GM12878 (cell line): ENCODE results near the gene PAQR7. TPM values are rescaled to one million over a fixed set of nuclear protein-coding genes. Genes with fewer than 3 reads are reported as not detected.

Experiments
- BHLHE40 ChIP-seq, 2 experiments: fragments of 450-650 bp in 1 of 2; IDR thresholded peaks; 2 replicates each; pipeline ENCODE4 v1.6.1; 2011 to 2017; ENCODE audit warnings: low read depth in 2 of 2, borderline replicate concordance in 1 of 2, improper control_type of control experiment in 1 of 2, low read length in 1 of 2, mild to moderate bottlenecking in 1 of 2
- DPF2 ChIP-seq: fragments of 450-650 bp; IDR thresholded peaks from 2 replicates; pipeline ENCODE4 v1.6.1; 2017; ENCODE audit warnings: mild to moderate bottlenecking
- EP300 ChIP-seq, 2 experiments: fragments of 150-350 bp in 1 of 2; IDR thresholded peaks; 2 replicates each; pipeline ENCODE4 v1.6.1; 2011 to 2012; ENCODE audit warnings: low read depth in 2 of 2, low read length in 2 of 2, borderline replicate concordance in 1 of 2, improper control_type of control experiment in 1 of 2, inconsistent platforms in 1 of 2; ENCODE audit not compliant: control insufficient read depth in 1 of 2
- HCFC1 ChIP-seq: fragments of 150-350 bp; IDR thresholded peaks from 2 replicates; pipeline ENCODE4 v1.6.1; 2014; ENCODE audit warnings: low read length
- HDGF ChIP-seq: fragments of 450-650 bp; IDR thresholded peaks from 2 replicates; pipeline ENCODE4 v1.6.1; 2016; ENCODE audit warnings: antibody characterized with exemption
- NBN ChIP-seq: fragments of 450-650 bp; IDR thresholded peaks from 2 replicates; pipeline ENCODE4 v1.6.1; 2016
- PML ChIP-seq: IDR thresholded peaks from 2 replicates; pipeline ENCODE4 v1.6.1; 2012; ENCODE audit warnings: low read length, inconsistent platforms
- SMC3 ChIP-seq: IDR thresholded peaks from 2 replicates; pipeline ENCODE4 v1.6.1; 2011; ENCODE audit warnings: low read length, improper control_type of control experiment, borderline replicate concordance
- SP1 ChIP-seq: IDR thresholded peaks from one replicate; pipeline ENCODE4 v1.6.1; 2011; ENCODE audit warnings: low read depth, low read length
- SPI1 ChIP-seq: IDR thresholded peaks from 2 replicates; pipeline ENCODE4 v1.6.1; 2011; ENCODE audit warnings: low read depth, mild to moderate bottlenecking, low read length, moderate library complexity, borderline replicate concordance; ENCODE audit not compliant: insufficient read depth
- TCF12 ChIP-seq: IDR thresholded peaks from 2 replicates; pipeline ENCODE4 v1.6.1; 2011; ENCODE audit warnings: low read depth, mild to moderate bottlenecking, low read length
- YY1 ChIP-seq: IDR thresholded peaks from 2 replicates; pipeline ENCODE4 v1.6.1; 2011; ENCODE audit warnings: low read depth, mild to moderate bottlenecking, low read length
- polyA plus RNA-seq, 11 experiments: library from polyadenylated mRNA; depleted of rRNA in 4 of 11; unstranded in 6 of 11; stranded (reverse) in 5 of 11; fragments of >200 nt; fragmentation: Nextera tagmentation in 4 of 11; fragmentation: Illumina TruSeq in 1 of 11; extraction: Ambion mirVana in 4 of 11; extraction: Trizol in 1 of 11; gene quantifications; 1 replicate in 1 of 11; 2 replicates in 10 of 11; pipeline versions ENCODE4 v1.2.1 to v1.2.3, GENCODE V29; 2011 to 2016; ENCODE audit warnings: inconsistent platforms in 2 of 11, missing spikeins in 2 of 11, low read depth in 1 of 11
- total RNA-seq, 4 experiments: library from RNA; depleted of rRNA in 3 of 4; stranded (reverse); fragments of >200 nt in 3 of 4; fragmentation: Illumina TruSeq in 1 of 4; extraction: Trizol in 1 of 4; gene quantifications; 2 replicates each; pipeline versions ENCODE4 v1.2.1 to v1.2.3, GENCODE V29; 2013 to 2021
- TF ChIP-seq, protein P1 (sequence below), 3 experiments: IDR thresholded peaks in 2 of 3; conservative IDR thresholded peaks in 1 of 3; 2 replicates each; pipeline ENCODE4 v1.5.1; 2011; ENCODE audit warnings: low read depth in 3 of 3, low read length in 3 of 3, mild to moderate bottlenecking in 3 of 3, control low read depth in 2 of 3, moderate library complexity in 2 of 3, inconsistent platforms in 1 of 3, mixed read lengths in 1 of 3; ENCODE audit not compliant: control insufficient read depth in 2 of 3, insufficient read depth in 1 of 3; ENCODE audit errors: extremely low read depth in 1 of 3
- TF ChIP-seq, protein P2 (sequence below): fragments of 150-350 bp; IDR thresholded peaks from 2 replicates; pipeline ENCODE4 v1.6.1; 2014; ENCODE audit warnings: mild to moderate bottlenecking, low read depth, low read length
- TF ChIP-seq, protein P3 (sequence below): fragments of 450-650 bp; IDR thresholded peaks from 2 replicates; pipeline ENCODE4 v1.6.1; 2017; ENCODE audit warnings: mild to moderate bottlenecking, moderate library complexity
- TF ChIP-seq, protein P4 (sequence below): fragments of 450-650 bp; IDR thresholded peaks from 2 replicates; pipeline ENCODE4 v1.6.1; 2014; ENCODE audit warnings: mild to moderate bottlenecking

Gene PAQR7
- total and polyA plus RNA-seq, 10 of the 15 experiments (the other 5 are each of a cell fraction or from before 2014, with no cell fraction given): 1.1 to 8.8 (median 5.2) TPM

DNA sequence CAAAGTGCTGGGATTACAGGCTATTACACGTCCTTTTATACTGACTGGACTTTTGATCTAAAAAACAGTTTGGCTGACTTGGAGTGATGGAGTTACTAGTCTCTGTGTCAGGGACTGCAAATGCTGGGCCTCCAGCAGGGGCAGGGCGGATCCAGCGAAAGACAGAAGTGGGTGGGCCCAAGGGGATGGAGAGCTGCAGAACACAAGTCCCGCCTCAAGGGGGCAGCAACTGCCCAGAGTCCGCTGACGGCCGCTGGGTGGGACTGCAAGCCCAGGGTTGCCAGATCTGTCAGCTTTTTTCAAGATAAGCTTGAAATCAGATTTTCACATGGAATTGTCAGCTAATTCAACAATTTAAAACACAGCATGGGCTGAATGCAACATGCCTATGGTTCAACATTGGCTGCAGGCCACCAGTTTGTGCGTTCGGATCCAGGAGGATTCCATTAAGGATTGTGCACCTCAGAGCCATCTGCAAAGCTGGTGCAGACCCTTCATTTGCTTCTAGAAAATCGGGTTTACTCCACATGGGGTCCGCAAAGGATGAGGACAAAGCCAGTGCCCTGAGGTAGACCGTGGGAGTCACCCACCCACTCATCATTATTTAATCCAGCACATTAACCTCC lies 20.0 kb upstream of the PAQR7 start (continued):
- TF ChIP-seq, protein P1, sequence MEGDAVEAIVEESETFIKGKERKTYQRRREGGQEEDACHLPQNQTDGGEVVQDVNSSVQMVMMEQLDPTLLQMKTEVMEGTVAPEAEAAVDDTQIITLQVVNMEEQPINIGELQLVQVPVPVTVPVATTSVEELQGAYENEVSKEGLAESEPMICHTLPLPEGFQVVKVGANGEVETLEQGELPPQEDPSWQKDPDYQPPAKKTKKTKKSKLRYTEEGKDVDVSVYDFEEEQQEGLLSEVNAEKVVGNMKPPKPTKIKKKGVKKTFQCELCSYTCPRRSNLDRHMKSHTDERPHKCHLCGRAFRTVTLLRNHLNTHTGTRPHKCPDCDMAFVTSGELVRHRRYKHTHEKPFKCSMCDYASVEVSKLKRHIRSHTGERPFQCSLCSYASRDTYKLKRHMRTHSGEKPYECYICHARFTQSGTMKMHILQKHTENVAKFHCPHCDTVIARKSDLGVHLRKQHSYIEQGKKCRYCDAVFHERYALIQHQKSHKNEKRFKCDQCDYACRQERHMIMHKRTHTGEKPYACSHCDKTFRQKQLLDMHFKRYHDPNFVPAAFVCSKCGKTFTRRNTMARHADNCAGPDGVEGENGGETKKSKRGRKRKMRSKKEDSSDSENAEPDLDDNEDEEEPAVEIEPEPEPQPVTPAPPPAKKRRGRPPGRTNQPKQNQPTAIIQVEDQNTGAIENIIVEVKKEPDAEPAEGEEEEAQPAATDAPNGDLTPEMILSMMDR (IDR thresholded peaks at IDR 0.05 in 2 of 3, conservative IDR thresholded peaks at IDR 0.05 in 1 of 3; ENCODE audit: control insufficient read depth in 2 of 3, extremely low read depth in 1 of 3, insufficient read depth in 1 of 3, low read depth in 3 of 3, low read length in 3 of 3): peak; percentile 98 to 100 (median 99); a peak in 5 of 6 replicates
- TF ChIP-seq SPI1 (peak; percentile 29; the same call in 1 of the 2 replicates), HDGF (no peak), BHLHE40 (IDR thresholded peaks at IDR 0.05; ENCODE audit: borderline replicate concordance in 1 of 2, low read depth in 2 of 2, low read length in 1 of 2) (peak in 1 of 2 experiments; percentile 25; a peak in 1 of 4 replicates), PML (no peak), NBN (peak; percentile 31; the same call in 1 of the 2 replicates), HCFC1 (peak; percentile 54), SP1 (peak; percentile 53), TCF12 (0 out of 2 replicates have a peak, but pooled peaks have one; percentile 27), DPF2 (no peak), YY1 (peak; percentile 80), SMC3 (peak; percentile 97), EP300 (IDR thresholded peaks at IDR 0.05; ENCODE audit: borderline replicate concordance in 1 of 2, control insufficient read depth in 1 of 2, low read depth in 2 of 2, low read length in 2 of 2) (no peak)
- TF ChIP-seq, protein P2, sequence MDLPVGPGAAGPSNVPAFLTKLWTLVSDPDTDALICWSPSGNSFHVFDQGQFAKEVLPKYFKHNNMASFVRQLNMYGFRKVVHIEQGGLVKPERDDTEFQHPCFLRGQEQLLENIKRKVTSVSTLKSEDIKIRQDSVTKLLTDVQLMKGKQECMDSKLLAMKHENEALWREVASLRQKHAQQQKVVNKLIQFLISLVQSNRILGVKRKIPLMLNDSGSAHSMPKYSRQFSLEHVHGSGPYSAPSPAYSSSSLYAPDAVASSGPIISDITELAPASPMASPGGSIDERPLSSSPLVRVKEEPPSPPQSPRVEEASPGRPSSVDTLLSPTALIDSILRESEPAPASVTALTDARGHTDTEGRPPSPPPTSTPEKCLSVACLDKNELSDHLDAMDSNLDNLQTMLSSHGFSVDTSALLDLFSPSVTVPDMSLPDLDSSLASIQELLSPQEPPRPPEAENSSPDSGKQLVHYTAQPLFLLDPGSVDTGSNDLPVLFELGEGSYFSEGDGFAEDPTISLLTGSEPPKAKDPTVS: no peak
- TF ChIP-seq, protein P3, sequence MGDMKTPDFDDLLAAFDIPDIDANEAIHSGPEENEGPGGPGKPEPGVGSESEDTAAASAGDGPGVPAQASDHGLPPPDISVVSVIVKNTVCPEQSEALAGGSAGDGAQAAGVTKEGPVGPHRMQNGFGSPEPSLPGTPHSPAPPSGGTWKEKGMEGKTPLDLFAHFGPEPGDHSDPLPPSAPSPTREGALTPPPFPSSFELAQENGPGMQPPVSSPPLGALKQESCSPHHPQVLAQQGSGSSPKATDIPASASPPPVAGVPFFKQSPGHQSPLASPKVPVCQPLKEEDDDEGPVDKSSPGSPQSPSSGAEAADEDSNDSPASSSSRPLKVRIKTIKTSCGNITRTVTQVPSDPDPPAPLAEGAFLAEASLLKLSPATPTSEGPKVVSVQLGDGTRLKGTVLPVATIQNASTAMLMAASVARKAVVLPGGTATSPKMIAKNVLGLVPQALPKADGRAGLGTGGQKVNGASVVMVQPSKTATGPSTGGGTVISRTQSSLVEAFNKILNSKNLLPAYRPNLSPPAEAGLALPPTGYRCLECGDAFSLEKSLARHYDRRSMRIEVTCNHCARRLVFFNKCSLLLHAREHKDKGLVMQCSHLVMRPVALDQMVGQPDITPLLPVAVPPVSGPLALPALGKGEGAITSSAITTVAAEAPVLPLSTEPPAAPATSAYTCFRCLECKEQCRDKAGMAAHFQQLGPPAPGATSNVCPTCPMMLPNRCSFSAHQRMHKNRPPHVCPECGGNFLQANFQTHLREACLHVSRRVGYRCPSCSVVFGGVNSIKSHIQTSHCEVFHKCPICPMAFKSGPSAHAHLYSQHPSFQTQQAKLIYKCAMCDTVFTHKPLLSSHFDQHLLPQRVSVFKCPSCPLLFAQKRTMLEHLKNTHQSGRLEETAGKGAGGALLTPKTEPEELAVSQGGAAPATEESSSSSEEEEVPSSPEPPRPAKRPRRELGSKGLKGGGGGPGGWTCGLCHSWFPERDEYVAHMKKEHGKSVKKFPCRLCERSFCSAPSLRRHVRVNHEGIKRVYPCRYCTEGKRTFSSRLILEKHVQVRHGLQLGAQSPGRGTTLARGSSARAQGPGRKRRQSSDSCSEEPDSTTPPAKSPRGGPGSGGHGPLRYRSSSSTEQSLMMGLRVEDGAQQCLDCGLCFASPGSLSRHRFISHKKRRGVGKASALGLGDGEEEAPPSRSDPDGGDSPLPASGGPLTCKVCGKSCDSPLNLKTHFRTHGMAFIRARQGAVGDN: no peak
- TF ChIP-seq, protein P4, sequence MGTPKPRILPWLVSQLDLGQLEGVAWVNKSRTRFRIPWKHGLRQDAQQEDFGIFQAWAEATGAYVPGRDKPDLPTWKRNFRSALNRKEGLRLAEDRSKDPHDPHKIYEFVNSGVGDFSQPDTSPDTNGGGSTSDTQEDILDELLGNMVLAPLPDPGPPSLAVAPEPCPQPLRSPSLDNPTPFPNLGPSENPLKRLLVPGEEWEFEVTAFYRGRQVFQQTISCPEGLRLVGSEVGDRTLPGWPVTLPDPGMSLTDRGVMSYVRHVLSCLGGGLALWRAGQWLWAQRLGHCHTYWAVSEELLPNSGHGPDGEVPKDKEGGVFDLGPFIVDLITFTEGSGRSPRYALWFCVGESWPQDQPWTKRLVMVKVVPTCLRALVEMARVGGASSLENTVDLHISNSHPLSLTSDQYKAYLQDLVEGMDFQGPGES: no peak
